NCI-H2029 (cell line): ENCODE data around the gene NFIB.

Experiments used
- DNase-seq: peaks from one replicate; lab custom pipeline; 2025; lab: John Stamatoyannopoulos, UW

NFIB gene

GRCh38 chr9:14214065-14214684 lies 99.8 kb downstream of the NFIB start:
- no peak for DNase-seq

GRCh38 chr9:14213504-14213903 lies 100.4 kb downstream of the NFIB start:
- no peak for DNase-seq

- no peak for DNase-seq
Measured at GRCh38 chr9:14212697-14213420, 101.1 kb downstream of the NFIB start.

GRCh38 chr9:14212077-14212476 lies 101.9 kb downstream of the NFIB start:
- no peak for DNase-seq

- no peak for DNase-seq
Measured at GRCh38 chr9:14211564-14211963, 102.4 kb downstream of the NFIB start.

GRCh38 chr9:14210428-14210827 lies 103.5 kb downstream of the NFIB start:
- no peak for DNase-seq

- DNase-seq: no peak
Measured at GRCh38 chr9:14209399-14210345, 104.3 kb downstream of the NFIB start.

- no peak for DNase-seq
Measured at GRCh38 chr9:14207352-14207995, 106.5 kb downstream of the NFIB start.

- no peak for DNase-seq
Measured at GRCh38 chr9:14205463-14205862, 108.5 kb downstream of the NFIB start.

GRCh38 chr9:14203356-14204056 lies 110.4 kb downstream of the NFIB start:
- peak; percentile 38 for DNase-seq

- DNase-seq: peak; percentile 40
Measured at GRCh38 chr9:14198841-14199455, 115.0 kb downstream of the NFIB start.

- no peak for DNase-seq
Measured at GRCh38 chr9:14198047-14198840, 115.7 kb downstream of the NFIB start.

- no peak for DNase-seq
Measured at GRCh38 chr9:14197325-14197858, 116.5 kb downstream of the NFIB start.

- DNase-seq: no peak
Measured at GRCh38 chr9:14193328-14193990, 120.5 kb downstream of the NFIB start.

- no peak for DNase-seq
Measured at GRCh38 chr9:14192556-14192955, 121.4 kb downstream of the NFIB start.

- no peak for DNase-seq
Measured at GRCh38 chr9:14191512-14191911, 122.4 kb downstream of the NFIB start.

GRCh38 chr9:14190240-14190639 lies 123.7 kb downstream of the NFIB start:
- no peak for DNase-seq

- DNase-seq: no peak
Measured at GRCh38 chr9:14189578-14189977, 124.4 kb downstream of the NFIB start.

- DNase-seq: no peak
Measured at GRCh38 chr9:14189146-14189545, 124.8 kb downstream of the NFIB start.
